ENCODE measurements around the gene DTWD2. TPM values are rescaled to one million over a fixed set of nuclear protein-coding genes. Genes with fewer than 3 reads are reported as not detected.
"Not testable (repeated sequence)": the region's sequence is repeated elsewhere in the genome, so short reads cannot be mapped to it uniquely, and the experiment has no call there.

Gene DTWD2
- total RNA-seq, 3 donors from 2014 or later = 6.4 to 23.1 (median 14.1) TPM

- DNase-seq (ENCODE audit: low spot score in 2 of 2) = no peak
- Histone ChIP-seq H3K9me3 (no peaks in the 10 kb centered on the region), H3K27ac (peak overlapping the region; percentile 88 to 91), H3K27me3 (no peaks in the 10 kb centered on the region), H3K36me3 (no peaks in the 10 kb centered on the region), H3K4me1 (no peaks in the 10 kb centered on the region), H3K4me3 (peak overlapping the region; percentile 71 to 89 (median 73))
- TF ChIP-seq POLR2A (IDR thresholded peaks at IDR 0.05) (no peak), CTCF (IDR thresholded peaks at IDR 0.05) (no peak), POLR2AphosphoS5 (IDR thresholded peaks at IDR 0.05) (no peak)
- intact Hi-C loops (cut with DNase I; ENCODE audit: low total_unique reads) = loop anchor here (10.0 kb wide), 1 partner anchor 426 kb away; no protein-coding TSS in a partner anchor
Measured at GRCh38 chr5:118988866-118989180, 476 bp upstream of the DTWD2 start.

- H3K36me3 ChIP-seq = no peaks in the 10 kb centered on the region
- H3K4me3 ChIP-seq = no peak overlapping the region
- H3K4me1 ChIP-seq = no peaks in the 10 kb centered on the region
- H3K27me3 ChIP-seq = no peaks in the 10 kb centered on the region
- no peak for DNase-seq (ENCODE audit: low spot score in 2 of 2)
- intact Hi-C loops (cut with DNase I; ENCODE audit: low total_unique reads) = loop anchor here (10.0 kb wide), 1 partner anchor 430 kb away; no protein-coding TSS in a partner anchor
- H3K9me3 ChIP-seq = no peaks in the 10 kb centered on the region
- no peak for TF ChIP-seq POLR2AphosphoS5 (IDR thresholded peaks at IDR 0.05)
- no peak for TF ChIP-seq CTCF (IDR thresholded peaks at IDR 0.05)
- TF ChIP-seq POLR2A (IDR thresholded peaks at IDR 0.05) = no peak
- H3K27ac ChIP-seq = no peak overlapping the region
Measured at GRCh38 chr5:118984602-118985001, 3.7 kb downstream of the DTWD2 start.

GRCh38 chr5:118981783-118982182, 6.6 kb downstream of the DTWD2 start:
- Histone ChIP-seq H3K4me3 (no peak overlapping the region), H3K27ac (no peak overlapping the region), H3K9me3 (peaks cover 0 to 4% of the 10 kb centered on the region in 2 donors), H3K4me1 (no peaks in the 10 kb centered on the region), H3K36me3 (no peaks in the 10 kb centered on the region), H3K27me3 (no peaks in the 10 kb centered on the region)
- intact Hi-C loops (cut with DNase I; ENCODE audit: low total_unique reads) = loop anchor here (10.0 kb wide), 1 partner anchor 433 kb away; no protein-coding TSS in a partner anchor
- TF ChIP-seq POLR2AphosphoS5 (IDR thresholded peaks at IDR 0.05) (no peak), POLR2A (IDR thresholded peaks at IDR 0.05) (no peak), CTCF (IDR thresholded peaks at IDR 0.05) (no peak)
- DNase-seq (ENCODE audit: low spot score in 2 of 2) = no peak

- H3K9me3 ChIP-seq = peaks cover 0 to 4% of the 10 kb centered on the region in 2 donors
- no peaks in the 10 kb centered on the region for H3K27me3 ChIP-seq
- TF ChIP-seq CTCF (IDR thresholded peaks at IDR 0.05) = no peak
- no peak for TF ChIP-seq POLR2A (IDR thresholded peaks at IDR 0.05)
- TF ChIP-seq POLR2AphosphoS5 (IDR thresholded peaks at IDR 0.05) = no peak
- no peak overlapping the region for H3K27ac ChIP-seq
- H3K36me3 ChIP-seq = no peaks in the 10 kb centered on the region
- DNase-seq (ENCODE audit: low spot score in 2 of 2) = no peak
- no peak overlapping the region for H3K4me3 ChIP-seq
- intact Hi-C loops (cut with DNase I; ENCODE audit: low total_unique reads) = loop anchor here (10.0 kb wide), 1 partner anchor 434 kb away; no protein-coding TSS in a partner anchor
- no peaks in the 10 kb centered on the region for H3K4me1 ChIP-seq
Measured at GRCh38 chr5:118980438-118980837, 7.9 kb downstream of the DTWD2 start.

- Histone ChIP-seq H3K4me3 (no peak overlapping the region), H3K27ac (no peak overlapping the region), H3K27me3 (no peaks in the 10 kb centered on the region), H3K9me3 (peaks cover 0 to 4% of the 10 kb centered on the region in 2 donors), H3K4me1 (no peaks in the 10 kb centered on the region), H3K36me3 (no peaks in the 10 kb centered on the region)
- no peak for DNase-seq (ENCODE audit: low spot score in 2 of 2)
- intact Hi-C loops (cut with DNase I; ENCODE audit: low total_unique reads) = loop anchor here (10.0 kb wide), 1 partner anchor 435 kb away; no protein-coding TSS in a partner anchor
- no peak for TF ChIP-seq POLR2A (IDR thresholded peaks at IDR 0.05)
- TF ChIP-seq POLR2AphosphoS5 (IDR thresholded peaks at IDR 0.05) = no peak
- no peak for TF ChIP-seq CTCF (IDR thresholded peaks at IDR 0.05)
Measured at GRCh38 chr5:118980017-118980416, 8.3 kb downstream of the DTWD2 start.

- H3K27me3 ChIP-seq; H3K36me3 ChIP-seq; H3K27ac ChIP-seq; H3K4me3 ChIP-seq; intact Hi-C loops (cut with DNase I; ENCODE audit: low total_unique reads); DNase-seq (ENCODE audit: low spot score in 2 of 2); H3K9me3 ChIP-seq; H3K4me1 ChIP-seq: not testable (repeated sequence)
Measured at GRCh38 chr5:118973779-118974445, 14.4 kb downstream of the DTWD2 start.
